Sigmoid colon (tissue), 7 donors: Measurements from ENCODE around the gene GRIN2A. TPM values are rescaled to one million over a fixed set of nuclear protein-coding genes. Genes with fewer than 3 reads are reported as not detected.

Experiments
- DNase-seq: peaks from one replicate; pipeline ENCODE4 v3.0.0-alpha.2; 2019
- H3K27ac ChIP-seq, 4 donors: fragments of 200-600 bp; sonication (generic); one replicate each; pipeline ENCODE4 v1.5.1; 2016 to 2019; ENCODE audit warnings: mild to moderate bottlenecking in 1 of 4
- H3K27me3 ChIP-seq, 3 donors: fragments of 200-600 bp; sonication (generic); one replicate each; pipeline ENCODE4 v1.5.1; 2019; ENCODE audit warnings: mild to moderate bottlenecking in 1 of 3
- H3K36me3 ChIP-seq, 4 donors: fragments of 200-600 bp; sonication (generic); one replicate each; pipeline ENCODE4 v1.5.1; 2016 to 2019
- H3K4me1 ChIP-seq, 4 donors: fragments of 200-600 bp; sonication (generic); one replicate each; pipeline ENCODE4 v1.5.1; 2017 to 2019
- H3K4me3 ChIP-seq, 4 donors: fragments of 200-600 bp; sonication (generic); one replicate each; pipeline ENCODE4 v1.5.1; 2017 to 2019; ENCODE audit warnings: mild to moderate bottlenecking in 2 of 4, moderate library complexity in 1 of 4
- H3K9me3 ChIP-seq, 4 donors: fragments of 200-600 bp in 3 of 4; sonication (generic) in 3 of 4; one replicate each; pipeline versions ENCODE4 v1.5.1 to v1.6.1; 2013 to 2019
- EP300 ChIP-seq, 4 donors: sonication (generic); formaldehyde crosslinking; IDR thresholded peaks; one replicate each; pipeline ENCODE4 v1.6.1; 2017; ENCODE audit warnings: antibody characterized with exemption in 4 of 4
- POLR2A ChIP-seq, 2 donors: fragments of 450-650 bp; IDR thresholded peaks; one replicate each; pipeline ENCODE4 v1.6.1; 2016; ENCODE audit warnings: antibody characterized with exemption in 2 of 2, mild to moderate bottlenecking in 2 of 2, moderate library complexity in 2 of 2
- POLR2AphosphoS5 ChIP-seq, 4 donors: sonication (generic); formaldehyde crosslinking; IDR thresholded peaks; one replicate each; pipeline ENCODE4 v1.6.1; 2017; ENCODE audit warnings: antibody characterized with exemption in 4 of 4
- WGBS, 2 donors: extraction: QIAGEN DNeasy Blood & Tissue Kit; methylation state at CpG; one replicate each; pipeline ENCODE4 v1.1.7; 2013; 5-methylcytosine and 5-hydroxymethylcytosine counted together
- intact Hi-C: fragments of 100-400 bp; cut with DNase I; formaldehyde crosslinking; loops from one replicate; pipeline ENCODE4 v1.15.1; 2023
- polyA plus RNA-seq, 3 donors: library from polyadenylated mRNA; stranded (reverse); fragments of 200-250 nt; gene quantifications; one replicate each; pipeline ENCODE4 v1.2.3, GENCODE V29; 2013
- total RNA-seq, 4 donors: library from RNA; depleted of rRNA; stranded (reverse); fragments of >200 nt; gene quantifications; one replicate each; pipeline ENCODE4 v1.1.0, GENCODE V29; 2016
- TF ChIP-seq, protein P1 (sequence below), 4 experiments: fragments of 450-650 bp in 3 of 4; fragments of 200-600 bp in 1 of 4; IDR thresholded peaks; one replicate each; pipeline ENCODE4 v1.5.1; 2016 to 2019; ENCODE audit warnings: antibody characterized with exemption in 4 of 4, mild to moderate bottlenecking in 3 of 4, moderate library complexity in 2 of 4
- donor health status: healthy with polysubstance abuse.
- donor health status: Bipolar disorder and iron deficiency.
- donor health status: healthy.

The GRIN2A gene
- total and polyA plus RNA-seq, 7 donors = under 0.01 to 0.36 (median 0.09) TPM

DNA sequence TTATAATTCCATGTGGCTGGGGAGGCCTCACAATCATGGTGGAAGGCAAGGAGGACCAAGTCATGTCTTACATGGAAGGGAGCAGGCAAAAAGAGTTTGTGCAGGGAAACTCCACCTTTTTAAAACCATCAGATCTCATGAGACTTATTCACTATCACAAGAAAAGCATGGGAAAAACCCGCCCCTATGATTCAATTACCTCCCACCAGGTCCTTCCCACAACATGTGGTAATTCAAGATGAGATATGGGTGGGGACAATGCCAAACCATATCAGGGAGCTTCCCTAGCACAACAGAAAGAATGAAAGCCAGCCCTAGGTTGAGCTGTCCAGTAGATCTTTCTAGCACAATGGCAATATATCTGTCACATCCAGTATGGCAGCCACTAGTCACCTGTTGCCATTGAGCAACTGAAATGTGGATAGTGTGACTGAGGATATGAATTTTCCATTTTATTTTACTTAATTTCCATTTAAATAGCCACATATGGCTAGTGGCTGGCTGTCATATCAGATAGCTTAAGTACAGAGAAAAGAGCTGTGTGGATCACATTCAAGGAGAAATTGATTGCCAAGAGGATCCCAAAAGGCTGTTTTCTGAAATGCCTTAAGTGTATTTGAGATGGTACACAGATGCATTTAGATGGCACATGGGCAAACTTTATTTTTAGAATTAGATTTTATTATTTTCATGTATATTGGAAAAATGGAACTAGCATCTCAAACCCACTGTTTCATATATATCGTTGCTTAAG is 273.0 kb downstream of the GRIN2A start:
- TF ChIP-seq, protein P1, sequence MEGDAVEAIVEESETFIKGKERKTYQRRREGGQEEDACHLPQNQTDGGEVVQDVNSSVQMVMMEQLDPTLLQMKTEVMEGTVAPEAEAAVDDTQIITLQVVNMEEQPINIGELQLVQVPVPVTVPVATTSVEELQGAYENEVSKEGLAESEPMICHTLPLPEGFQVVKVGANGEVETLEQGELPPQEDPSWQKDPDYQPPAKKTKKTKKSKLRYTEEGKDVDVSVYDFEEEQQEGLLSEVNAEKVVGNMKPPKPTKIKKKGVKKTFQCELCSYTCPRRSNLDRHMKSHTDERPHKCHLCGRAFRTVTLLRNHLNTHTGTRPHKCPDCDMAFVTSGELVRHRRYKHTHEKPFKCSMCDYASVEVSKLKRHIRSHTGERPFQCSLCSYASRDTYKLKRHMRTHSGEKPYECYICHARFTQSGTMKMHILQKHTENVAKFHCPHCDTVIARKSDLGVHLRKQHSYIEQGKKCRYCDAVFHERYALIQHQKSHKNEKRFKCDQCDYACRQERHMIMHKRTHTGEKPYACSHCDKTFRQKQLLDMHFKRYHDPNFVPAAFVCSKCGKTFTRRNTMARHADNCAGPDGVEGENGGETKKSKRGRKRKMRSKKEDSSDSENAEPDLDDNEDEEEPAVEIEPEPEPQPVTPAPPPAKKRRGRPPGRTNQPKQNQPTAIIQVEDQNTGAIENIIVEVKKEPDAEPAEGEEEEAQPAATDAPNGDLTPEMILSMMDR (IDR thresholded peaks at IDR 0.05) = no peak
- no peak for TF ChIP-seq EP300 (IDR thresholded peaks at IDR 0.05)
- no peak for TF ChIP-seq POLR2AphosphoS5 (IDR thresholded peaks at IDR 0.05)
- no peak for TF ChIP-seq POLR2A (IDR thresholded peaks at IDR 0.05)
- Histone ChIP-seq H3K4me3 (no peak overlapping the region), H3K36me3 (no peaks in the 10 kb centered on the region), H3K27me3 (no peaks in the 10 kb centered on the region), H3K4me1 (no peaks in the 10 kb centered on the region), H3K27ac (no peak overlapping the region), H3K9me3 (no peaks in the 10 kb centered on the region)
- 88 to 89% methylated on average over 2 of the region's 2 CpGs for WGBS, 2 donors
- intact Hi-C loops = no loop called here
- no peak for DNase-seq

DNA sequence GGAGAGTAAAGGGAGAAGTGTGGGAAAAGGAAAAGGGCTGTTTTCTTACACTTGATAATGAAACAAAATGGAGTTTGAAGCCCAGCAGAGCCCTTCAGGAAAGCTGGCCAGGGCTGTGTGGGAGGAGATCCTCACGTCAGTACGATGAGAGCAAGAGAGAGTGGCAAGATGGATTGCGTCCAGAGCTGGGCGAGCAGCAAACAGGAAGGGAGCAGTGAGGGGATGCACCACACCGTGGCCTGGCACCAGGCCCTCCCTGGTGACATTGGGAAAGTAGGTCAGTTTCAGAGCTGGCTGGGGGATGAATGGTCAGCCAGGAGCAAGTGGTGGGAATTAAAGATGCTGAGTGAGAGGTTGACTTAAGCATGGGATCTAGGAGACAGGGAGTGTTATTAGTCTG is 273.6 kb downstream of the GRIN2A start:
- 57 to 74% methylated on average over 5 of the region's 5 CpGs for WGBS, 2 donors
- intact Hi-C loops = no loop called here
- Histone ChIP-seq H3K27ac (no peak overlapping the region), H3K4me1 (no peaks in the 10 kb centered on the region), H3K4me3 (no peak overlapping the region), H3K36me3 (no peaks in the 10 kb centered on the region), H3K9me3 (no peaks in the 10 kb centered on the region), H3K27me3 (no peaks in the 10 kb centered on the region)
- DNase-seq = no peak
- TF ChIP-seq, protein P1 (IDR thresholded peaks at IDR 0.05) = no peak
- TF ChIP-seq POLR2AphosphoS5 (IDR thresholded peaks at IDR 0.05) = no peak

DNA sequence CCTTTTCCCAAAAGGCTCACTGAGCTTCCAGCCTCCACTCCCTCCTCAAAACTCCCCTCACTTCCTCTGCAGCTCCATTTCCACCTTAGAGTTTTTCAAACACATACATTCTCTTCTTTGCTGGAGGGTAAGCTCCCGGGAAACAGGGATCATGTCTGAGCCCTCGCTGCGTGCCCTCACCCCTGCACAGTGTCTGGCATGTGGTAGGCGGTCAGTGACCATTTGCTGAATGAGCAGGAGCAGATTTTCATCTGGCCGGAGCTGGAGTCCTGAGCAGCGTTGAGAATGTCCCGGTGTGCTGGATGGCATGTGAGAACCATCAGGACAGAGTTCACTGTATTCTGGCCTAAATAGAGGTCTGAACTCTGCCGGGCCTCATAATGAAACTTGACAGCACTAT is 274.5 kb downstream of the GRIN2A start:
- intact Hi-C loops = no loop called here
- no peak overlapping the region for H3K4me3 ChIP-seq
- no peak for TF ChIP-seq POLR2AphosphoS5 (IDR thresholded peaks at IDR 0.05)
- TF ChIP-seq, protein P1 (IDR thresholded peaks at IDR 0.05) = no peak
- no peak for TF ChIP-seq POLR2A (IDR thresholded peaks at IDR 0.05)
- TF ChIP-seq EP300 (IDR thresholded peaks at IDR 0.05) = no peak
- H3K27me3 ChIP-seq = no peaks in the 10 kb centered on the region
- H3K4me1 ChIP-seq = no peaks in the 10 kb centered on the region
- DNase-seq = no peak
- no peak overlapping the region for H3K27ac ChIP-seq
- WGBS, 2 donors = 79% methylated on average over 8 of the region's 8 CpGs
- H3K36me3 ChIP-seq = no peaks in the 10 kb centered on the region
- no peaks in the 10 kb centered on the region for H3K9me3 ChIP-seq

DNA sequence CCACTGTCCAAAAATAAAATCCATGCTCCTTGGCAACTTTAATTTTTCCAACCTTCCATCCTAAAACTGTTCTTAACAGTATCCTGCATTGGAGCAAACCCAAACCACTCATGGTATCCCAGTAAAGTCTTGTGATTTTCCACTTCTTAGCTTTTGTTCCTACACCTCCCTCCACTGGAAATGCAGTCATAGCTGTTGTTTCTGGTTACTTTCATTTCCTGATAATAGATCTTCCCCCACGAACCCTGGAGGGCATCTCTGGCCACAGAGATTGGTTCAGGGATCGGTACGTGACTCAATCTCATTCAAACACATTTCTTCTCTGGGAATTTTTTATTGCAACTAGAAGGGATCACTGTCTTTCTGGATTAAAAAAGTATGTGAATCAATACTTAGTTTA is 276.0 kb downstream of the GRIN2A start:
- H3K9me3 ChIP-seq = no peaks in the 10 kb centered on the region
- intact Hi-C loops = no loop called here
- 60 to 72% methylated on average over 3 of the region's 3 CpGs for WGBS, 2 donors
- H3K27ac ChIP-seq = no peak overlapping the region
- no peaks in the 10 kb centered on the region for H3K27me3 ChIP-seq
- no peaks in the 10 kb centered on the region for H3K4me1 ChIP-seq
- DNase-seq = no peak
- H3K36me3 ChIP-seq = no peaks in the 10 kb centered on the region
- no peak for TF ChIP-seq EP300 (IDR thresholded peaks at IDR 0.05)
- TF ChIP-seq POLR2A (IDR thresholded peaks at IDR 0.05) = no peak
- no peak for TF ChIP-seq POLR2AphosphoS5 (IDR thresholded peaks at IDR 0.05)
- TF ChIP-seq, protein P1 (IDR thresholded peaks at IDR 0.05) = no peak
- H3K4me3 ChIP-seq = no peak overlapping the region

DNA sequence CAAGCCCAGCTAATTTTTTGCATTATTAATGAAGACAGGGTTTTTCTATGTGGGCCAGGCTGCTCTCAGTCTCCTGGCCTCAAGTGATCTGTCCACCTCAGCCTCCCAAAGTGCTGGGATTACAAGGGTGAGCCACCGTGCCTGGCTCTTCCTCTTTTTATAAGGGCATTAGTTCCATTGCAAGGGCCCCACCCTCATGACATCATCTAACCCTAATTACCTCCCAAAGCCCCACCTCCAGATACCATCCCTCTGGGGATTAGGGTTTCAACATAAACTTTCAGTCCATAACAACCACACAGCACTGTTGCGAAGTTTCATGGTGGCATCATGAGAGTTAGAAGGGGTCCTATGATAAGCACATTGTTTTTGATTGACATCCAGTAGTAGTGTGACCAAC is 277.7 kb downstream of the GRIN2A start:
- TF ChIP-seq EP300 (IDR thresholded peaks at IDR 0.05) (no peak), POLR2A (IDR thresholded peaks at IDR 0.05) (no peak), POLR2AphosphoS5 (IDR thresholded peaks at IDR 0.05) (no peak)
- TF ChIP-seq, protein P1 (IDR thresholded peaks at IDR 0.05) = no peak
- Histone ChIP-seq H3K4me3 (no peak overlapping the region), H3K4me1 (no peaks in the 10 kb centered on the region), H3K36me3 (no peaks in the 10 kb centered on the region), H3K27me3 (no peaks in the 10 kb centered on the region), H3K9me3 (no peaks in the 10 kb centered on the region), H3K27ac (no peak overlapping the region)
- intact Hi-C loops = no loop called here
- no peak for DNase-seq
- WGBS, 2 donors = 59 to 86% methylated on average over 2 of the region's 2 CpGs
